ENCODE data around the gene TMEM203. TPM values are rescaled to one million over a fixed set of nuclear protein-coding genes. Genes with fewer than 3 reads are reported as not detected.

Gene TMEM203
- total and polyA plus RNA-seq, 2 of the 13 experiments (the other 11 are each of a cell fraction or from before 2014, with no cell fraction given) = 23.4 to 36.7 TPM

- TF ChIP-seq ZNF780A (CRISPR knock-in tag; IDR thresholded peaks at IDR 0.05) (no peak; the same call in 1 of the 2 replicates), CBX5 (CRISPR knock-in tag; IDR thresholded peaks at IDR 0.05; ENCODE audit: borderline replicate concordance) (0 out of 2 replicates have a peak, but pooled peaks have one; percentile 64), NFKBIZ (CRISPR knock-in tag; IDR thresholded peaks at IDR 0.05) (peak; percentile 73; the same call in 1 of the 2 replicates), BCL6 (CRISPR knock-in tag; IDR thresholded peaks at IDR 0.05) (0 out of 2 replicates have a peak, but pooled peaks have one; percentile 23), RAD21 (CRISPR knock-in tag; IDR thresholded peaks at IDR 0.05) (0 out of 2 replicates have a peak, but pooled peaks have one; percentile 24), THRA (CRISPR knock-in tag; IDR thresholded peaks at IDR 0.05; ENCODE audit: borderline replicate concordance) (no peak), TRIM24 (CRISPR knock-in tag; IDR thresholded peaks at IDR 0.05) (no peak), YY1 (IDR thresholded peaks at IDR 0.05; ENCODE audit: insufficient read depth, insufficient replicate concordance, low read depth, low read length) (peak; percentile 94), NFE2L1 (CRISPR knock-in tag; IDR thresholded peaks at IDR 0.05; ENCODE audit: borderline replicate concordance) (no peak), ZSCAN12 (CRISPR knock-in tag; IDR thresholded peaks at IDR 0.05) (0 out of 2 replicates have a peak, but pooled peaks have one; percentile 45), FIP1L1 (IDR thresholded peaks at IDR 0.05; ENCODE audit: borderline replicate concordance, insufficient read depth, low read depth, low read length) (no peak), SIX4 (CRISPR knock-in tag; IDR thresholded peaks at IDR 0.05) (peak; percentile 46; the same call in 1 of the 2 replicates), RBAK (CRISPR knock-in tag; IDR thresholded peaks at IDR 0.05) (no peak), E2F2 (CRISPR knock-in tag; IDR thresholded peaks at IDR 0.05; ENCODE audit: borderline replicate concordance) (0 out of 2 replicates have a peak, but pooled peaks have one; percentile 23), ZNF776 (CRISPR knock-in tag; IDR thresholded peaks at IDR 0.05) (peak; percentile 49; the same call in 1 of the 2 replicates), SMARCC2 (IDR thresholded peaks at IDR 0.05) (no peak), ZNF335 (CRISPR knock-in tag; IDR thresholded peaks at IDR 0.05) (0 out of 2 replicates have a peak, but pooled peaks have one; percentile 56), ZNF605 (CRISPR knock-in tag; IDR thresholded peaks at IDR 0.05) (peak; percentile 48; the same call in 1 of the 2 replicates), GATAD1 (CRISPR knock-in tag; IDR thresholded peaks at IDR 0.05) (peak; percentile 100), SP1 (IDR thresholded peaks at IDR 0.05) (no peak), SP1 (CRISPR knock-in tag; IDR thresholded peaks at IDR 0.05) (peak; percentile 80), ATRX (CRISPR knock-in tag; IDR thresholded peaks at IDR 0.05; ENCODE audit: borderline replicate concordance) (no peak), PBX2 (CRISPR knock-in tag; IDR thresholded peaks at IDR 0.05) (no peak), ZNF143 (CRISPR knock-in tag; IDR thresholded peaks at IDR 0.05) (0 out of 2 replicates have a peak, but pooled peaks have one; percentile 59)
These were observed at the start of gene TMEM203, which contains the start of gene NDOR1 (continued) for GRCh38 chr9:137205126-137206069.
